ENCODE measurements around the gene MRPL20.

- TF ChIP-seq CTCF (conservative IDR thresholded peaks at IDR 0.05) (no peak), EZH2 (IDR thresholded peaks at IDR 0.05; ENCODE audit: low read depth) (no peak)
Measured at GRCh38 chr1:1423245-1423597, 16.1 kb upstream of the MRPL20 start.

Measured in PC-9 (cell line).